H1 (cell line): ENCODE measurements around the gene TIMM29.

Experiments used
- EP300 ChIP-seq, 2 experiments: IDR thresholded peaks; 1 replicate in 1 of 2; 2 replicates in 1 of 2; pipeline ENCODE4 v1.6.1; 2011 to 2012; ENCODE audit warnings: low read depth in 2 of 2, low read length in 2 of 2, mild to moderate bottlenecking in 2 of 2, borderline replicate concordance in 1 of 2, inconsistent platforms in 1 of 2, moderate library complexity in 1 of 2
- EZH2 ChIP-seq: fragments of 200-600 bp; sonication (generic); IDR thresholded peaks from 2 replicates; pipeline ENCODE4 v1.7.1; 2012; ENCODE audit warnings: low read depth, mild to moderate bottlenecking, moderate library complexity, low read length, inconsistent platforms; ENCODE audit not compliant: severe bottlenecking
- JUND ChIP-seq: IDR thresholded peaks from 2 replicates; pipeline ENCODE4 v1.6.1; 2011; ENCODE audit warnings: mild to moderate bottlenecking, improper control_type of control experiment, low read length
- NRF1 ChIP-seq: IDR thresholded peaks from 2 replicates; pipeline ENCODE4 v1.6.1; 2011; ENCODE audit warnings: mild to moderate bottlenecking, low read depth, low read length, improper control_type of control experiment
- POLR2A ChIP-seq, 2 experiments: IDR thresholded peaks; 1 replicate in 1 of 2; 2 replicates in 1 of 2; pipeline ENCODE4 v1.6.1; 2011; ENCODE audit warnings: low read depth in 2 of 2, low read length in 2 of 2, mild to moderate bottlenecking in 2 of 2; ENCODE audit errors: control extremely low read depth in 1 of 2
- SIN3A ChIP-seq, 2 experiments: IDR thresholded peaks in 1 of 2; conservative IDR thresholded peaks in 1 of 2; 2 replicates each; pipeline ENCODE4 v1.6.1; 2011 to 2012; ENCODE audit warnings: low read length in 2 of 2, improper control_type of control experiment in 1 of 2, low read depth in 1 of 2, mild to moderate bottlenecking in 1 of 2
- SP1 ChIP-seq: IDR thresholded peaks from 2 replicates; pipeline ENCODE4 v1.6.1; 2011; ENCODE audit warnings: low read depth, low read length
- SP2 ChIP-seq: IDR thresholded peaks from 2 replicates; pipeline ENCODE4 v1.6.1; 2012; ENCODE audit warnings: mild to moderate bottlenecking, low read length, inconsistent platforms
- TAF1 ChIP-seq: IDR thresholded peaks from 2 replicates; pipeline ENCODE4 v1.6.1; 2011; ENCODE audit warnings: mild to moderate bottlenecking, low read depth, low read length
- TF ChIP-seq, protein P1 (sequence below), 3 experiments: IDR thresholded peaks; 1 replicate in 2 of 3; 2 replicates in 1 of 3; pipeline versions ENCODE4 v1.5.1 to v1.6.1; 2011; ENCODE audit warnings: low read length in 3 of 3, mild to moderate bottlenecking in 3 of 3, inconsistent platforms in 2 of 3, low read depth in 1 of 3, moderate library complexity in 1 of 3; ENCODE audit not compliant: insufficient read depth in 1 of 3; ENCODE audit errors: control extremely low read depth in 1 of 3

DNA sequence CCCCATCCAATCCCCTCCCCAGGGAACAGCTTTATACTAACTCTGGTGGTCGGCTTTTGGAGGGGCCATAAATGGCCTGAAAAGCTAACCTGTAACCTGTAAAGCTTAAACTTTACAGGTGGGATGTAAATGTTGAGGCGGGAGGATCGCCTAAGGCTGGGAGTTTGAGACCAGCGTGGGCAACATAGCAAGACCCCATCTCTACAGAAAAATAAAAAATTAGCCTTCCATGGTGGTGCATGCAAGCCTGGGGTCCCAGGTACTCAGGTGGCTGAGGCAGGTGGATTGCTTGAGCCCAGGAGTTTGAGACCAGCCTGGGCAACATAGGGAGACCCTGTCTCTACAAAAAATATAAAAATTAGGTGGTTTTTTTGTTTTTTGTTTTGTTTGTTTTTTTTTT lies 38.7 kb upstream of the TIMM29 start:
- TF ChIP-seq, protein P1, sequence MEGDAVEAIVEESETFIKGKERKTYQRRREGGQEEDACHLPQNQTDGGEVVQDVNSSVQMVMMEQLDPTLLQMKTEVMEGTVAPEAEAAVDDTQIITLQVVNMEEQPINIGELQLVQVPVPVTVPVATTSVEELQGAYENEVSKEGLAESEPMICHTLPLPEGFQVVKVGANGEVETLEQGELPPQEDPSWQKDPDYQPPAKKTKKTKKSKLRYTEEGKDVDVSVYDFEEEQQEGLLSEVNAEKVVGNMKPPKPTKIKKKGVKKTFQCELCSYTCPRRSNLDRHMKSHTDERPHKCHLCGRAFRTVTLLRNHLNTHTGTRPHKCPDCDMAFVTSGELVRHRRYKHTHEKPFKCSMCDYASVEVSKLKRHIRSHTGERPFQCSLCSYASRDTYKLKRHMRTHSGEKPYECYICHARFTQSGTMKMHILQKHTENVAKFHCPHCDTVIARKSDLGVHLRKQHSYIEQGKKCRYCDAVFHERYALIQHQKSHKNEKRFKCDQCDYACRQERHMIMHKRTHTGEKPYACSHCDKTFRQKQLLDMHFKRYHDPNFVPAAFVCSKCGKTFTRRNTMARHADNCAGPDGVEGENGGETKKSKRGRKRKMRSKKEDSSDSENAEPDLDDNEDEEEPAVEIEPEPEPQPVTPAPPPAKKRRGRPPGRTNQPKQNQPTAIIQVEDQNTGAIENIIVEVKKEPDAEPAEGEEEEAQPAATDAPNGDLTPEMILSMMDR (IDR thresholded peaks at IDR 0.05; ENCODE audit: control extremely low read depth in 1 of 3, insufficient read depth in 1 of 3, low read depth in 1 of 3, low read length in 3 of 3) = no peak
- no peak for TF ChIP-seq EP300 (IDR thresholded peaks at IDR 0.05; ENCODE audit: borderline replicate concordance in 1 of 2, low read depth in 2 of 2, low read length in 2 of 2)
- TF ChIP-seq POLR2A (IDR thresholded peaks at IDR 0.05; ENCODE audit: control extremely low read depth in 1 of 2, low read depth in 2 of 2, low read length in 2 of 2) = no peak
- TF ChIP-seq EZH2 = no peak
- TF ChIP-seq SP2 = no peak
- TF ChIP-seq TAF1 = no peak
- no peak for TF ChIP-seq SP1
- no peak for TF ChIP-seq NRF1
- no peak for TF ChIP-seq SIN3A (conservative IDR thresholded peaks at IDR 0.05 in 1 of 2, IDR thresholded peaks at IDR 0.05 in 1 of 2; ENCODE audit: low read depth in 1 of 2, low read length in 2 of 2)
- TF ChIP-seq JUND = no peak
